OCI-LY7 (cell line): ENCODE data around the gene USP48.

ENCODE experiments used
- CTCF ChIP-seq: fragments of 200-600 bp; sonication (generic); conservative IDR thresholded peaks from 2 replicates; pipeline ENCODE4 v1.5.1; 2014; ENCODE audit warnings: mild to moderate bottlenecking, antibody characterized with exemption, low read length, moderate library complexity, mixed read lengths
- EZH2phosphoT487 ChIP-seq: fragments of 200-600 bp; sonication (generic); IDR thresholded peaks from 2 replicates; pipeline ENCODE4 v1.6.1; 2018; ENCODE audit warnings: low read depth, borderline replicate concordance, mild to moderate bottlenecking, mixed run types, antibody characterized with exemption, low read length, moderate library complexity, mixed read lengths

GRCh38 chr1:21687081-21687529 is 95.8 kb downstream of the USP48 start:
- TF ChIP-seq CTCF = no peak
- no peak for TF ChIP-seq EZH2phosphoT487
